Measurements from ENCODE around the gene HAVCR2. TPM values are rescaled to one million over a fixed set of nuclear protein-coding genes. Genes with fewer than 3 reads are reported as not detected.

The HAVCR2 gene
- total RNA-seq, 1 experiment from 2014 or later, result not detected

- no peak overlapping the region for H3K4me3 ChIP-seq (ENCODE audit: low read depth in 2 of 2, low read length in 2 of 2)
- ChIA-PET CTCF (interaction anchor here (1.3 to 1.4 kb wide), 2 partner anchors 10 to 17 kb away, joined by 3 to 7 read pairs; partner anchors contain the start of gene MED7), POLR2A (interaction anchor here (1.4 kb wide), 1 partner anchor 10 kb away, joined by 5 read pairs; the partner anchor contains the start of gene MED7)
- in situ Hi-C loops (cut with HindIII; ENCODE audit: low pct_unique_long_range_greater_than_20kb, low sequenced_read_pairs), result no loop called here
- H3K27ac ChIP-seq (ENCODE audit: low read length), result no peak overlapping the region
- H3K9me3 ChIP-seq (ENCODE audit: control insufficient read depth, insufficient read depth, low read depth, low read length), result no peaks in the 10 kb centered on the region
- intact Hi-C loops (cut with micrococcal nuclease; ENCODE audit: unreplicated experiment), result loop anchor here (5.0 kb wide), 2 partner anchors 1185 to 1995 kb away; no protein-coding TSS in a partner anchor
- TF ChIP-seq CTCF (IDR thresholded peaks at IDR 0.05) (peak; percentile 42; the same call in 1 of the 2 replicates), POLR2AphosphoS5 (IDR thresholded peaks at IDR 0.05; ENCODE audit: low read depth, low read length) (no peak)
- H3K27me3 ChIP-seq (ENCODE audit: control insufficient read depth, insufficient read depth, low read length), result no peaks in the 10 kb centered on the region
- no TSS peak for BruUV-seq (replicated peaks)
- DNase-seq (ENCODE audit: low read depth, low spot score) (no peak), ATAC-seq (no peak)
- no peaks in the 10 kb centered on the region for H3K4me1 ChIP-seq (ENCODE audit: control insufficient read depth, insufficient read depth, low read length)
- H3K36me3 ChIP-seq (ENCODE audit: control insufficient read depth, insufficient read depth, low read length), result no peaks in the 10 kb centered on the region
Measured at GRCh38 chr5:157132281-157132612, 23.4 kb upstream of the HAVCR2 start.

- TF ChIP-seq REST (IDR thresholded peaks at IDR 0.05; ENCODE audit: insufficient read depth in 1 of 2, low read depth in 2 of 2, low read length in 1 of 2) (no peak), TCF7L2 (IDR thresholded peaks at IDR 0.05; ENCODE audit: low read depth, low read length) (no peak), CTCF (IDR thresholded peaks at IDR 0.05) (no peak), POLR2AphosphoS5 (IDR thresholded peaks at IDR 0.05; ENCODE audit: low read depth, low read length) (no peak), SIN3A (IDR thresholded peaks at IDR 0.05; ENCODE audit: borderline replicate concordance, insufficient read depth, low read depth, low read length) (no peak)
- ATAC-seq (no peak), DNase-seq (ENCODE audit: low read depth, low spot score) (no peak)
- intact Hi-C loops (cut with micrococcal nuclease; ENCODE audit: unreplicated experiment), result loop anchor here (5.0 kb wide), 2 partner anchors 1184 to 1994 kb away; no protein-coding TSS in a partner anchor
- Histone ChIP-seq H3K27me3 (ENCODE audit: control insufficient read depth, insufficient read depth, low read length) (no peaks in the 10 kb centered on the region), H3K9me3 (ENCODE audit: control insufficient read depth, insufficient read depth, low read depth, low read length) (no peaks in the 10 kb centered on the region), H3K4me3 (ENCODE audit: low read depth in 2 of 2, low read length in 2 of 2) (no peak overlapping the region), H3K27ac (ENCODE audit: low read length) (no peak overlapping the region), H3K36me3 (ENCODE audit: control insufficient read depth, insufficient read depth, low read length) (no peaks in the 10 kb centered on the region), H3K4me1 (ENCODE audit: control insufficient read depth, insufficient read depth, low read length) (no peaks in the 10 kb centered on the region)
- BruUV-seq (replicated peaks), result no TSS peak
- in situ Hi-C loops (cut with HindIII; ENCODE audit: low pct_unique_long_range_greater_than_20kb, low sequenced_read_pairs), result no loop called here
- ChIA-PET POLR2A (interaction anchor here (0.7 to 1.4 kb wide), 3 partner anchors 11 to 1303 kb away, joined by 3 to 7 read pairs (median 5); partner anchors contain the start of gene MED7), CTCF (interaction anchor here (0.6 to 1.4 kb wide), 3 partner anchors 12 to 1887 kb away, joined by 3 to 7 read pairs (median 5); partner anchors contain the start of gene MED7)
Measured at GRCh38 chr5:157130925-157131324, 22.1 kb upstream of the HAVCR2 start.

All from Panc1 (cell line).